Measurements from ENCODE around the gene PPP2R3B.

DNA sequence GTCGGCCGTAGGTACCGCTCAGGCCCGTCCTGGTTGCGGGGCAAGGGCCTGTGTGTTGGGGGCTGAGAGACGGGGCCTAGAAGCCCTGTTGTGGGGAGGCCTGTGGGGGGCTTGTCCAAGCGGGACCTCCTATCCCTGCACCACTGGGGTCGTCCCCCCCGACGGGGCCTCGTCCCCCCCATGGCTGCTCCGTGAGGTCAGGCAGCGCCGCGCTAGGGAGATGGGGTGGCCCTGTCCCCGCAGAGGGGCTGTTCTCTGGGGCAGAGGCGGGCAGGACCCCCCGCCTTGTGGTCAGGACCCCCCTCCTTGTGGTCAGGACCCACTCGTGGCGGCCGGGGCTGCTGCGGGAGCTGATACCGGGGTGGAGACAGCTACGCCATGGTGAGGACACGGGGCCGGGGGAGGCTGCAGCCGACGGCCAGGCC lies 56.0 kb downstream of the PPP2R3B start:
- TF ChIP-seq CTCF (IDR thresholded peaks at IDR 0.05) (no peak), POLR2A (IDR thresholded peaks at IDR 0.05) (no peak)
